Measurements from ENCODE around the gene GPR158. TPM values are rescaled to one million over a fixed set of nuclear protein-coding genes. Genes with fewer than 3 reads are reported as not detected.

Gene GPR158
- total RNA-seq, 1 experiment from 2014 or later, result 0.58 TPM

- DNase-seq (ENCODE audit: low spot score), result no peak
These were observed 323.8 kb downstream of the GPR158 start for GRCh38 chr10:25498645-25499044.

GRCh38 chr10:25501912-25502311 is 327.1 kb downstream of the GPR158 start:
- no peak for DNase-seq (ENCODE audit: low spot score)

GRCh38 chr10:25502453-25502852 is 327.7 kb downstream of the GPR158 start:
- DNase-seq (ENCODE audit: low spot score), result no peak

GRCh38 chr10:25504306-25504705 is 329.5 kb downstream of the GPR158 start:
- no peak for DNase-seq (ENCODE audit: low spot score)

- DNase-seq (ENCODE audit: low spot score), result no peak
These were observed 330.0 kb downstream of the GPR158 start for GRCh38 chr10:25504838-25505237.

- no peak for DNase-seq (ENCODE audit: low spot score)
These were observed 330.7 kb downstream of the GPR158 start for GRCh38 chr10:25505466-25505865.

GRCh38 chr10:25506821-25507335 is 332.1 kb downstream of the GPR158 start:
- no peak for DNase-seq (ENCODE audit: low spot score)

GRCh38 chr10:25508112-25508815 is 333.5 kb downstream of the GPR158 start:
- DNase-seq (ENCODE audit: low spot score), result no peak

GRCh38 chr10:25509151-25509550 is 334.4 kb downstream of the GPR158 start:
- DNase-seq (ENCODE audit: low spot score), result no peak

- DNase-seq (ENCODE audit: low spot score), result no peak
These were observed 347.5 kb downstream of the GPR158 start for GRCh38 chr10:25522294-25522693.

- peak; percentile 14 for DNase-seq (ENCODE audit: low spot score)
These were observed 348.3 kb downstream of the GPR158 start for GRCh38 chr10:25522946-25523608.

GRCh38 chr10:25530306-25530705 is 355.5 kb downstream of the GPR158 start:
- no peak for DNase-seq (ENCODE audit: low spot score)

- DNase-seq (ENCODE audit: low spot score), result no peak
These were observed 356.8 kb downstream of the GPR158 start for GRCh38 chr10:25531457-25532061.

- DNase-seq (ENCODE audit: low spot score), result no peak
These were observed 357.4 kb downstream of the GPR158 start for GRCh38 chr10:25532213-25532612.

- DNase-seq (ENCODE audit: low spot score), result no peak
These were observed 361.2 kb downstream of the GPR158 start for GRCh38 chr10:25536027-25536426.

GRCh38 chr10:25547382-25547781 is 372.6 kb downstream of the GPR158 start:
- DNase-seq (ENCODE audit: low spot score), result peak; percentile 22

- no peak for DNase-seq (ENCODE audit: low spot score)
These were observed 377.6 kb downstream of the GPR158 start for GRCh38 chr10:25552283-25552919.

GRCh38 chr10:25555865-25556264 is 381.1 kb downstream of the GPR158 start:
- no peak for DNase-seq (ENCODE audit: low spot score)

- peak; percentile 59 for DNase-seq (ENCODE audit: low spot score)
These were observed 381.7 kb downstream of the GPR158 start for GRCh38 chr10:25556457-25556856.

- no peak for DNase-seq (ENCODE audit: low spot score)
These were observed 382.3 kb downstream of the GPR158 start for GRCh38 chr10:25557136-25557535.

GRCh38 chr10:25561758-25562157 is 387.0 kb downstream of the GPR158 start:
- DNase-seq (ENCODE audit: low spot score), result no peak

- no peak for DNase-seq (ENCODE audit: low spot score)
These were observed 387.7 kb downstream of the GPR158 start for GRCh38 chr10:25562547-25562946.
